Stimulated activated CD8-positive, alpha-beta memory T cell treated with anti-CD3 and anti-CD28 coated beads, Interleukin-2, amount 100 ng/mL, for 1 hour (primary cell): ENCODE measurements around the gene TMC8.

Source experiments
- DNase-seq, 2 donors: peaks; one replicate each; pipeline ENCODE4 v3.0.0-alpha.2; 2020; ENCODE audit warnings: low read depth in 2 of 2

The TMC8 gene

DNA sequence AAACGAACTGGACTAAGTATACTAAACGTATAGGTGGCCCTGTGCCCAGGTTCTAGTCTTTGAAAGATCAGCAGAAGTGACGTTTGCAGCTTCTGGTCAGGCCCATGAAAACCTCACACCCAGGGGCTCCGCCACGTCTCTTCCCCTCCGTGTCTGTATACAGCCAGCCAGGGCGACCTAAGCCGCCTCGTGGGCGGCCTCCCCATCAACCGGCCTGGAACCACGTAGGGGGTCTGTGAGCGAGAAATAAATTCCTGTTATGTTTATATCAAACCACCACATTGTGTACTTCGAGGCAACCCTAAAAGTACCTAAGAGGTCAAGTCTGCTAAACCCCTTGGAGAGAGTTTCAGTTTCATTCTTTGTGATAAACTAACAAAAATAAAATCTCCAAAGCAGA lies 49.5 kb downstream of the TMC8 start:
- no peak for DNase-seq

DNA sequence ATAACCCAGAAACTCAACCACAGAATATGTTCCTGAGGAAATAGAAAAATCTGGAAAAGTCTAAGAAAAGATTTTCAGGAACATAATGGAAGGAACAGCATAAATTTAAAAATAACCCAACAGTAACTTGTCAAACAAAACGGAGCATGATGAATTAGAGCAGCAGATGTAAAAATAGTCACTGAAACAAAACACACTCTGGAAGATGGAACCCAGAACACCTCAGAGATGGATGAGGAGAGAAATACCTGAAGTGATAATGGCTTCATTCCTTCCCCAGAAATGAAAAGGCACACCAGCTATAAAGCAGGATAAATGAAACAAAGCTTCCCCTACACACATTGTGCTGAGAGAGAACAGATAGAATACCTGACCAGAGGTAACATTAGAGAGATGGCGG lies 49.9 kb downstream of the TMC8 start:
- DNase-seq, result no peak

DNA sequence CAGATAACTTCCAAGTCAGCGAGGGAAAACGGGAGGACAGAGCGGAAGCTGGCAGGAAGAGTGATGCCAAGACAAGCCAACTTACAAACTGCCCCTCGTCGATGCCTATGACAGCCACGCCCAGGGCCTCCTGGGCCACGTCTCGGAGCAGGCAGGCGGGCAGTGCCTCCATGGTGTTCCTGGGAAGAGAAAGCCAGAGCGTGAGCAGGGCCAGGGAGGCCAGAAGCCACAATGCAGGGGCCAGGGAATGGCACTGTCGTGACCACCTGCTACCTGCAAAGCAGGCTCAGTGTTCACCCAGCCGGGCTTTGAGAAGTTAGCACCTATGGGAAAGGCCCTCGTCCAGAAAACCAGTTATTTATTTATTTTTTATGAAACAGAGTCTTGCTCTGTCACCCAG lies 51.9 kb downstream of the TMC8 start:
- no peak for DNase-seq

DNA sequence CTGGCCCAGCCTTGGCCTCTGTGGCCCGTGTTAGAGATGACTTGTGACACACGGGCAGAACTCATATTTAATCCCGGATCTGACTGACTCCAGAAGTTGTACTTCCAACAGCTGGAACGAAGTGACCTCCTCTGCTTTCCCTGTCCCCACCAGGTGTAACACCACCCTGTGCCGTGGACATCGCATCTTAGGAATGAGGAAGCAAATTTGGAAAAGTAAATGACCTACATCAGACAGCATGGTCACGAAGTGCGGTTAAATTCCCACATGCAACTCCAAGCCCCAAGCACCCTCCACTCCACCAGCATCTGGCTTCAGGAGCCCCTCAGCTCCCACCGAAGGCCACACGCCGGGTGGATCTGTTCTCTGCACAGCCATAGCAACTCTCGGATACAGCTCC lies 53.3 kb downstream of the TMC8 start:
- DNase-seq, result no peak

DNA sequence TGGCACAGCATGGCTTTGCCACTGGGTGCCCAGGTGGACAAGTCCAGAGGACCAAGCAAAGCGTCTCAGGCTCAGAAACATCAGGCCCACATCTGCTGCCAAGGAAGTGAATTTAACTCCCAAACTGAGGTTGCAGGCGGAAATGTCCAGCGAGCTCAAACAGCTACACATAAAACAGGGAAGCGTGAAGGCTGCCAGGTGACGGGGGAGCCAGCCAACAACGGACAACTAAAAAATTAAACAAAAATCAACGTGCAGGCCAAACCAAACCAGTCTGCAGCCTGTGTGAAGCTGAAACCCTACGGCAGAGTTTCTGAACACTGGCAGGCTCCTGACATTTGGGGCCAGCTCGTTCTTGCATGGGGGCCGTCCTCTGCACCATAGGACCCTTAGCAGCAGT lies 53.8 kb downstream of the TMC8 start:
- DNase-seq, result no peak

DNA sequence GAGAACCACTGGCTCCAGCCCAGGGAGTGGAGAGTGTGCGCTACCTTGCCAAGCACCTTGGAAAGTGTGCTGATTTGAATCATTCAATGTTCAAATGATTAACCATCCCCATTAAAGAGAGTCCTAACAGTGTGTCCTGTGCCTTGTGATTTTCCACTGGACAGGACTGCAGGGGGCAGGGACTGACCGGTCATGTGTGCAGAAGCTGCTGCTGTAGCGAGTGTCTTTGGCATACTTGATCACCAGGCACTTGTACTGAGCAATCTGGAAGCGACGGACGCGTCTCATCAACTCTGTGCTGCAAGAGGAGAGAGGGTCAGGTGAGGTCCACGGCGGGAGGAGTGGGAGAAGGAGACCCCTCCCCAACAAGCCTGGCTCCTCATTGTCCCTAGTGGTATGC lies 54.3 kb downstream of the TMC8 start:
- no peak for DNase-seq

DNA sequence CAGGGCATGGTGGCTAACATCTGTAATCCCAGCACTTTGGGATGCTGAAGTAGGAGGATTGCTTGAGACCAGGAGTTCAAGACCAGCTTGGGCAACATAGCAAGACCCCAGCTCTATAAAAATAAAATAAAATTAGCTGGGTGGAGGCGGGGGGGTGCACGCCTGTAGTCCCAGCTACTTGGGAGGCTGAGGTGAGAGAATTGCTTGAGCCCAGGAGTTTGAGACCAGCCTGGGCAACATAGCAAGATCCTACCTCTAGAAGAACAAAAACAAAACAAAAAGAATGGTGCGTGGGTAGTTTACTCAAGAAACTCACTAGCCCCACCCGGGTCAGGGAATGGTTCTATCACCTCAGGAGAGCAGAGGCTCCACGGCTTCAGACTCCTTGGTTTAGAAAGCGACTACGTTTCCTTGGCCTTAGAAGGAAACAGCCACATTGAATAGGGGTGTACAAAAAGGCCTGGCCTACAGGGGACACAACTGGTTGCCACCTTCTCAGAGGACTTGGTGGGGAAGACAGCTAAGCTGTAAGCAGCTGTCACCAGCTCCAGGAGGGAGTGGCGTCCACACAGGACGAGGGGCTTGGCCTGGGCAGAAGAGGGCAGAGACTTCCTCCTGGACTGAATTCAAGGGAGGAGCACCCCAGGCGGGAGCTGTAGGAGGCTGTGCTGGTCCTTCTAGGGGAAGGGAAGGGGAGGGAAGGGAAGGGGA lies 55.6 kb downstream of the TMC8 start:
- no peak for DNase-seq

DNA sequence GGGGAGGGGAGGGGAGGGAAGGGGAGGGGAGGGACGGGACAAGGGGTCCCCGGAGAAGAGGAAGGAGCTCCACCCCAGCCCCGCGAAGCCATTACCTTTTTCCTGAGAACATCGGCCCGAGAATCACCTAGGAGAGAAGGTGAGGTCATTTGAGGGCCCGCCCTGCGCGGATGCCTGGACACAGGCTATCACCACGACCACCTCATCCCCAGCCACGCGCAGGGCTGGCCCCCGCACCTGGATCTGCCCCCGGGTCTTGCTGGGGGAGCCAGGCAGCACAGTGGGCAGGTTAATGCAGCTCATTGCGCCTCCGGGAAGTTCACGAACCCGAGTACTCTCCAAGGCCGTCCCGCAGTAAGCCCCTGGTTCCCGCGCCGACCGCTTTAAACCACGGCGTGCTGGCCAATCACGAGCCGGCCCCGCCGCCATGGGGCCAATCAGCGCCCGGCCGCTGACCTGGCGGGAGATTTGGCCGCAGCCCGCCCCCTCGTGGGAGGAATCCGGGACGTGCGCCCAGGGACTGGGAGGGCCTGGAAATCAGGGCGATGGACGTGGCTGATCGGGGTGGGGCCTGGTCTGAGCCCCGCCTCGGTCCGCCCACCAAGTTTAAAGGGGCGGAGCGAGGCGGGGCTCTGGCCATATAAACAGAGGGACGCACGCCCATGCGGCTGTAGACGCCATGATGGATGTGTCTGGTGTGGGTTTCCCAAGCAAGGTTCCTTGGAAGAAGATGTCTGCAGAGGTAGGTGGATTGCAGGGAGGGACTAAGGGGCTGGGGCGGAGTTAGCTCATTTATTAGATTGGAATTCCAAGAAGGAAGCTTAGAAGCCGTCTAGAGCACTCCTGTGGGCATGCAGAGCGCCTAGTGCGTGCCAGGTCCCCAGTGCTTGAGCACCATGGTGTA lies 56.4 kb downstream of the TMC8 start, which contains the start of the genes AFMID and TK1:
Gene AFMID (plus strand): TSS at position 671 of the 904 bp plus-strand sequence. CDS start 9 bp downstream, at position 680.
Gene TK1 (minus strand): TSS at position 361 of the 904 bp plus-strand sequence. CDS start 58 bp downstream, at position 303.
- DNase-seq, result peak; percentile 56 to 57
